GM12878 (cell line): ENCODE results near the gene SNX13. TPM values are rescaled to one million over a fixed set of nuclear protein-coding genes. Genes with fewer than 3 reads are reported as not detected.

Experiments used
- ATAC-seq: fragments of 200-7000 bp; cut with Tn5 transposase; 3 replicates; pipeline ENCODE4 v1.9.1; 2020; ENCODE audit warnings: mild to moderate bottlenecking, moderate library complexity
- Bru-seq: library from RNA; stranded (reverse); fragments of 400-500 nt; gene quantifications from one replicate; lab custom pipeline; 2021; lab: Mats Ljungman, UMichigan
- BruChase-seq, 2 experiments: library from RNA; stranded (reverse); fragments of 400-500 nt; gene quantifications; one replicate each; lab custom pipeline; 2021; lab: Mats Ljungman, UMichigan
- BruUV-seq: library from RNA; stranded (reverse); fragments of 400-500 nt; replicated peaks from 2 replicates; lab custom pipeline; 2021; lab: Mats Ljungman, UMichigan
- CTCF ChIA-PET: fragments of 300-600 bp; sonication (Branson Sonifier 250); formaldehyde crosslinking; extraction: SDS; loops from one replicate; lab custom pipeline; 2021; ENCODE audit warnings: inconsistent platforms; lab: Yijun Ruan, JAX
- POLR2A ChIA-PET: fragments of 350-600 bp; formaldehyde crosslinking; extraction: SDS; loops from one replicate; lab custom pipeline; 2021; ENCODE audit warnings: inconsistent platforms; lab: Charles Lee
- RAD21 ChIA-PET: fragments of 300-600 bp; sonication (Branson Sonifier 250); formaldehyde crosslinking; loops from one replicate; lab custom pipeline; 2023; ENCODE audit warnings: antibody characterized with exemption; ENCODE audit not compliant: unreplicated experiment; lab: Charles Lee
- SMC1A ChIA-PET: fragments of 300-600 bp; sonication (Branson Sonifier 250); formaldehyde crosslinking; loops from one replicate; lab custom pipeline; 2023; ENCODE audit not compliant: unreplicated experiment, uncharacterized antibody; lab: Charles Lee
- DNase-seq: peaks from one replicate; pipeline ENCODE4 v3.0.0-alpha.2; 2011; ENCODE audit warnings: low read depth, low spot score
- FAIRE-seq: peaks from 3 replicates; lab custom pipeline; 2011; peaks lifted over from hg19 to GRCh38; lab: Jason Lieb, UNC
- H2AFZ ChIP-seq: 2 replicates; pipeline ENCODE4 v1.6.0; 2011; ENCODE audit warnings: low read depth, low read length, control low read depth; ENCODE audit not compliant: control insufficient read depth
- H3K27ac ChIP-seq: 2 replicates; pipeline ENCODE4 v1.5.1; 2011; ENCODE audit warnings: control low read depth; ENCODE audit not compliant: control insufficient read depth, insufficient read depth
- H3K27me3 ChIP-seq, 2 experiments: replicated peaks in 1 of 2; 2 replicates each; pipeline versions ENCODE4 v1.6.0 to v1.6.1; 2011; ENCODE audit warnings: low read length in 1 of 2; ENCODE audit not compliant: control insufficient read depth in 2 of 2, insufficient read depth in 2 of 2
- H3K36me3 ChIP-seq, 2 experiments: 2 replicates each; pipeline ENCODE4 v1.5.1; 2011; ENCODE audit warnings: low read length in 1 of 2; ENCODE audit not compliant: control insufficient read depth in 2 of 2, insufficient read depth in 2 of 2
- H3K4me1 ChIP-seq: 2 replicates; pipeline ENCODE4 v1.6.1; 2011; ENCODE audit warnings: mild to moderate bottlenecking, low read length, moderate library complexity, mixed read lengths; ENCODE audit not compliant: control insufficient read depth, insufficient read depth
- H3K4me2 ChIP-seq: 2 replicates; pipeline ENCODE4 v1.6.0; 2011; ENCODE audit warnings: control low read depth; ENCODE audit not compliant: control insufficient read depth, insufficient read depth
- H3K4me3 ChIP-seq: fragments of 200-600 bp; sonication (generic); 2 replicates; pipeline ENCODE4 v1.5.1; 2016
- H3K79me2 ChIP-seq: 2 replicates; pipeline ENCODE4 v1.6.0; 2011; ENCODE audit warnings: low read length; ENCODE audit not compliant: control insufficient read depth, insufficient read depth
- H3K9ac ChIP-seq: 2 replicates; pipeline ENCODE4 v1.8.0; 2011; ENCODE audit warnings: low read length, control low read depth, mixed read lengths; ENCODE audit not compliant: control insufficient read depth, insufficient read depth
- H3K9me3 ChIP-seq: replicated peaks from 3 replicates; pipeline ENCODE4 v1.5.1; 2011; ENCODE audit warnings: mild to moderate bottlenecking, low read length; ENCODE audit not compliant: control insufficient read depth, insufficient read depth
- H4K20me1 ChIP-seq: 2 replicates; pipeline ENCODE4 v1.6.0; 2011; ENCODE audit not compliant: control insufficient read depth, insufficient read depth
- CBX5 ChIP-seq: sonication (generic); IDR thresholded peaks from 2 replicates; pipeline ENCODE4 v1.6.1; 2016; ENCODE audit warnings: low read depth, moderate library complexity, mild to moderate bottlenecking, inconsistent platforms
- CREB1 ChIP-seq: IDR thresholded peaks from 2 replicates; pipeline ENCODE4 v1.6.1; 2012; ENCODE audit warnings: low read depth, mild to moderate bottlenecking, inconsistent platforms
- CREM ChIP-seq: IDR thresholded peaks from 2 replicates; pipeline ENCODE4 v1.6.1; 2014; ENCODE audit warnings: antibody characterized with exemption, low read depth
- GABPA ChIP-seq: IDR thresholded peaks from 2 replicates; pipeline ENCODE4 v1.6.1; 2014; ENCODE audit warnings: antibody characterized with exemption, low read depth, mild to moderate bottlenecking, inconsistent platforms
- HDAC6 ChIP-seq: fragments of 200-600 bp; sonication (generic); IDR thresholded peaks from one replicate; pipeline ENCODE4 v1.8.0; 2017; ENCODE audit warnings: antibody characterized with exemption; ENCODE audit not compliant: unreplicated experiment
- LARP7 ChIP-seq: fragments of 450-650 bp; IDR thresholded peaks from 2 replicates; pipeline ENCODE4 v1.6.1; 2017; ENCODE audit warnings: mild to moderate bottlenecking
- NBN ChIP-seq: fragments of 450-650 bp; IDR thresholded peaks from 2 replicates; pipeline ENCODE4 v1.6.1; 2016
- NFYB ChIP-seq: IDR thresholded peaks from 2 replicates; pipeline ENCODE4 v1.6.1; 2011; ENCODE audit warnings: low read depth, mild to moderate bottlenecking, low read length, improper control_type of control experiment, moderate library complexity; ENCODE audit not compliant: insufficient read depth
- SIN3A ChIP-seq: IDR thresholded peaks from 2 replicates; pipeline ENCODE4 v1.6.1; 2012; ENCODE audit warnings: low read depth, low read length, improper control_type of control experiment
- SREBF1 ChIP-seq: IDR thresholded peaks from 2 replicates; pipeline ENCODE4 v1.6.1; 2012; ENCODE audit warnings: mild to moderate bottlenecking, low read length
- SUPT20H ChIP-seq: IDR thresholded peaks from 2 replicates; pipeline ENCODE4 v1.6.1; 2011; ENCODE audit warnings: low read depth, mild to moderate bottlenecking, low read length, moderate library complexity, borderline replicate concordance; ENCODE audit not compliant: control insufficient read depth
- USF1 ChIP-seq: IDR thresholded peaks from 2 replicates; pipeline ENCODE4 v1.6.1; 2011; ENCODE audit warnings: borderline replicate concordance, low read depth, mild to moderate bottlenecking, moderate library complexity, mixed read lengths, low read length; ENCODE audit not compliant: insufficient read depth; ENCODE audit errors: extremely low read length
- ZBED1 ChIP-seq: IDR thresholded peaks from 2 replicates; pipeline ENCODE4 v1.6.1; 2016; ENCODE audit warnings: borderline replicate concordance
- WGBS: methylation state at CpG from one replicate; pipeline ENCODE4 v1.1.6; 2016; ENCODE audit warnings: low lambda C conversion rate; ENCODE audit not compliant: insufficient replicate concordance, insufficient coverage; ENCODE audit errors: missing lambda C conversion rate; 5-methylcytosine and 5-hydroxymethylcytosine counted together
- in situ Hi-C: fragments of 300-500 bp; cut with MboI; formaldehyde crosslinking; loops from 9 replicates; pipeline ENCODE4 v1.14.3; 2018; ENCODE audit warnings: mixed read lengths
- intact Hi-C: fragments of 100-400 bp; cut with micrococcal nuclease; formaldehyde crosslinking; loops from one replicate; pipeline ENCODE4 v1.14.2; 2022; ENCODE audit not compliant: unreplicated experiment
- long read RNA-seq, 2 experiments: library from polyadenylated mRNA; unstranded; transcript quantifications; one replicate each; pipeline ENCODE4 v2.0.0, GENCODE V29; 2019 to 2020
- polyA minus RNA-seq, 3 experiments: library from RNA; depleted of rRNA, polyadenylated mRNA; stranded (reverse); fragments of >200 nt; gene quantifications; 2 replicates each; pipeline ENCODE4 v1.2.3, GENCODE V29; 2011
- polyA plus RNA-seq, 11 experiments: library from polyadenylated mRNA; depleted of rRNA in 4 of 11; unstranded in 6 of 11; stranded (reverse) in 5 of 11; fragments of >200 nt; fragmentation: Nextera tagmentation in 4 of 11; fragmentation: Illumina TruSeq in 1 of 11; extraction: Ambion mirVana in 4 of 11; extraction: Trizol in 1 of 11; gene quantifications; 1 replicate in 1 of 11; 2 replicates in 10 of 11; pipeline versions ENCODE4 v1.2.1 to v1.2.3, GENCODE V29; 2011 to 2016; ENCODE audit warnings: inconsistent platforms in 2 of 11, missing spikeins in 2 of 11, low read depth in 1 of 11
- total RNA-seq, 4 experiments: library from RNA; depleted of rRNA in 3 of 4; stranded (reverse); fragments of >200 nt in 3 of 4; fragmentation: Illumina TruSeq in 1 of 4; extraction: Trizol in 1 of 4; gene quantifications; 2 replicates each; pipeline versions ENCODE4 v1.2.1 to v1.2.3, GENCODE V29; 2013 to 2021

Gene SNX13, protein sequence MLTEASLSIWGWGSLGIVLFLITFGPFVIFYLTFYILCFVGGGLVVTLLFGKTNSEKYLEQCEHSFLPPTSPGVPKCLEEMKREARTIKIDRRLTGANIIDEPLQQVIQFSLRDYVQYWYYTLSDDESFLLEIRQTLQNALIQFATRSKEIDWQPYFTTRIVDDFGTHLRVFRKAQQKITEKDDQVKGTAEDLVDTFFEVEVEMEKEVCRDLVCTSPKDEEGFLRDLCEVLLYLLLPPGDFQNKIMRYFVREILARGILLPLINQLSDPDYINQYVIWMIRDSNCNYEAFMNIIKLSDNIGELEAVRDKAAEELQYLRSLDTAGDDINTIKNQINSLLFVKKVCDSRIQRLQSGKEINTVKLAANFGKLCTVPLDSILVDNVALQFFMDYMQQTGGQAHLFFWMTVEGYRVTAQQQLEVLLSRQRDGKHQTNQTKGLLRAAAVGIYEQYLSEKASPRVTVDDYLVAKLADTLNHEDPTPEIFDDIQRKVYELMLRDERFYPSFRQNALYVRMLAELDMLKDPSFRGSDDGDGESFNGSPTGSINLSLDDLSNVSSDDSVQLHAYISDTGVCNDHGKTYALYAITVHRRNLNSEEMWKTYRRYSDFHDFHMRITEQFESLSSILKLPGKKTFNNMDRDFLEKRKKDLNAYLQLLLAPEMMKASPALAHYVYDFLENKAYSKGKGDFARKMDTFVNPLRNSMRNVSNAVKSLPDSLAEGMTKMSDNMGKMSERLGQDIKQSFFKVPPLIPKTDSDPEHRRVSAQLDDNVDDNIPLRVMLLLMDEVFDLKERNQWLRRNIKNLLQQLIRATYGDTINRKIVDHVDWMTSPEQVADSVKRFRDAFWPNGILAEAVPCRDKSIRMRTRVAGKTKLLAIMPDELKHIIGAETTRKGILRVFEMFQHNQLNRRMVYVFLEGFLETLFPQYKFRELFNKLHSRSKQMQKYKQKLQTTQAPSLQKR
- total RNA-seq (2013; cell fraction: nucleolus; rRNA removed), result 77.3 and 79.6 TPM in 2 replicates
- total RNA-seq (2014; rRNA removed) (11.0 and 11.3 TPM in 2 replicates), total RNA-seq (2014; rRNA removed; fragmentation: Illumina TruSeq; extraction: Trizol) (12.9 and 14.3 TPM in 2 replicates), total RNA-seq (2021) (10.8 and 14.1 TPM in 2 replicates), polyA plus RNA-seq (2011; rRNA removed) (17.1 and 28.8 TPM in 2 replicates), polyA plus RNA-seq (2014; fragmentation: Illumina TruSeq; extraction: Trizol) (8.4 and 11.1 TPM in 2 replicates), polyA plus RNA-seq (2014; fragmentation: Nextera tagmentation; extraction: Ambion mirVana) (1 to 10 TPM; 2.2 to 2.8 TPM), polyA plus RNA-seq (2014; rRNA removed) (7.1 and 12.7 TPM in 2 replicates), polyA plus RNA-seq (2016; fragmentation: Nextera tagmentation; extraction: Ambion mirVana) (10 to 100 TPM; 13.3 to 14.8 TPM), polyA minus RNA-seq (2011; rRNA and poly(A)+ RNA removed) (18.1 and 27.3 TPM in 2 replicates), Bru-seq, nascent RNA (percentile 76 among the genes with signal in this experiment), BruChase-seq, experiment 1, labeled RNA remaining after a 6-hour chase (percentile 66 among the genes with signal in this experiment), BruChase-seq, experiment 2, labeled RNA remaining after a 2-hour chase (percentile 74 among the genes with signal in this experiment)
- polyA plus RNA-seq (2011; ENCODE audit: low read depth), result 2.6 TPM
- polyA plus RNA-seq (2011; cell fraction: cytosol; rRNA removed), result 7.5 and 7.9 TPM in 2 replicates
- polyA plus RNA-seq (2011; cell fraction: nucleus; rRNA removed), result 19.5 and 22.5 TPM in 2 replicates
- polyA plus RNA-seq (2012), result 4.5 and 7.9 TPM in 2 replicates
- polyA minus RNA-seq (2011; cell fraction: cytosol; rRNA and poly(A)+ RNA removed), result 5.8 and 7.1 TPM in 2 replicates
- 41.1 and 60.9 TPM in 2 replicates for polyA minus RNA-seq (2011; cell fraction: nucleus; rRNA and poly(A)+ RNA removed)
- long read RNA-seq, experiment 1, full-length matches to known transcripts, result 2 of 5 reads
- long read RNA-seq, experiment 1, partial matches to known transcripts, result 0 of 5 reads
- long read RNA-seq, experiment 1, other reads (novel, unspliced or antisense), result 3 of 5 reads
- long read RNA-seq, experiment 2, full-length matches to known transcripts, result 7 of 52 reads
- long read RNA-seq, experiment 2, partial matches to known transcripts, result 33 of 52 reads
- long read RNA-seq, experiment 2, other reads (novel, unspliced or antisense), result 12 of 52 reads

- SMC1A ChIA-PET, result interaction anchor here (0.6 to 1.8 kb wide), 2 partner anchors 12 to 669 kb away, joined by 3 to 7 read pairs; no protein-coding TSS in a partner anchor
- in situ Hi-C loops, result no loop called here
- TF ChIP-seq NBN (0 out of 2 replicates have a peak, but pooled peaks have one; percentile 36), ZBED1 (no peak), SREBF1 (no peak), GABPA (no peak), CREB1 (peak; percentile 72; the same call in 1 of the 2 replicates), USF1 (peak; percentile 89), SIN3A (peak; percentile 64; the same call in 1 of the 2 replicates), LARP7 (0 out of 2 replicates have a peak, but pooled peaks have one; percentile 41), CREM (0 out of 2 replicates have a peak, but pooled peaks have one; percentile 72), HDAC6 (no peak), SUPT20H (no peak), CBX5 (no peak), NFYB (peak; percentile 61; the same call in 1 of the 2 replicates)
Observed at GRCh38 chr7:17940302-17940883, at the start of gene SNX13. Gene SNX13, minus strand, starts transcription at chr7:17940494. Its CDS starts 199 bp downstream, at chr7:17940295.

More at GRCh38 chr7:17940302-17940883, at the start of gene SNX13:
- Histone ChIP-seq H3K36me3 (no peaks in the 10 kb centered on the region), H3K27ac (peak within 1 kb of the TSS; percentile 87), H3K27me3 (peaks cover 0 to 4% of the 10 kb centered on the region in 2 experiments; a peak in 1 of 4 replicates), H4K20me1 (no peaks in the 10 kb centered on the region), H3K9me3 (no peaks in the 10 kb centered on the region; the same call in 2 of the 3 replicates), H3K4me2 (peak within 1 kb of the TSS; percentile 65), H3K9ac (peak within 1 kb of the TSS; percentile 71), H3K4me1 (no peaks in the 10 kb centered on the region; the same call in 1 of the 2 replicates), H3K4me3 (peak within 1 kb of the TSS; percentile 96), H3K79me2 (peaks cover 22% of the 10 kb centered on the region), H2AFZ (peak within 1 kb of the TSS; percentile 96)
- peak; percentile 95 for ATAC-seq
- peak; percentile 41 for DNase-seq
- CTCF ChIA-PET, result interaction anchor here (2.4 kb wide), 1 partner anchor 170 kb away, joined by 7 read pairs; no protein-coding TSS in a partner anchor
- RAD21 ChIA-PET, result interaction anchor here (1.3 kb wide), 1 partner anchor 170 kb away, joined by 5 read pairs; no protein-coding TSS in a partner anchor
- intact Hi-C loops, result no loop called here
- 1% methylated on average over 53 of the region's 66 CpGs for WGBS
- POLR2A ChIA-PET, result interaction anchor here (0.9 kb wide), 1 partner anchor 244 kb away, joined by 3 read pairs; no protein-coding TSS in a partner anchor
- no TSS peak for BruUV-seq
- peak; percentile 76 for FAIRE-seq
